Muscle layer of colon (tissue), 2 donors: ENCODE results near the gene IL13RA2.

Source experiments
- H3K27ac ChIP-seq: one replicate; pipeline ENCODE4 v1.7.0; 2013; ENCODE audit warnings: low read depth, mild to moderate bottlenecking, low read length, moderate library complexity
- H3K27me3 ChIP-seq, 2 donors: one replicate each; pipeline ENCODE4 v1.7.0; 2013; ENCODE audit warnings: low read length in 2 of 2, mild to moderate bottlenecking in 2 of 2; ENCODE audit not compliant: insufficient read depth in 2 of 2, control insufficient read depth in 1 of 2
- H3K36me3 ChIP-seq: one replicate; pipeline ENCODE4 v1.7.0; 2013; ENCODE audit warnings: mild to moderate bottlenecking, low read length; ENCODE audit not compliant: insufficient read depth
- H3K4me1 ChIP-seq: one replicate; pipeline ENCODE4 v1.7.0; 2013; ENCODE audit warnings: mild to moderate bottlenecking, low read length; ENCODE audit not compliant: insufficient read depth
- H3K4me3 ChIP-seq, 2 donors: one replicate each; pipeline ENCODE4 v1.7.0; 2013; ENCODE audit warnings: low read length in 2 of 2, low read depth in 1 of 2, mild to moderate bottlenecking in 1 of 2, moderate library complexity in 1 of 2
- H3K9ac ChIP-seq: one replicate; pipeline ENCODE4 v1.7.0; 2013; ENCODE audit warnings: low read length
- H3K9me3 ChIP-seq: one replicate; pipeline ENCODE4 v1.7.0; 2013; ENCODE audit warnings: mild to moderate bottlenecking, low read length
- donor health status: abdominal sarcoma.
- donor health status: Adenocarcinoma of cecum.

Gene IL13RA2

DNA sequence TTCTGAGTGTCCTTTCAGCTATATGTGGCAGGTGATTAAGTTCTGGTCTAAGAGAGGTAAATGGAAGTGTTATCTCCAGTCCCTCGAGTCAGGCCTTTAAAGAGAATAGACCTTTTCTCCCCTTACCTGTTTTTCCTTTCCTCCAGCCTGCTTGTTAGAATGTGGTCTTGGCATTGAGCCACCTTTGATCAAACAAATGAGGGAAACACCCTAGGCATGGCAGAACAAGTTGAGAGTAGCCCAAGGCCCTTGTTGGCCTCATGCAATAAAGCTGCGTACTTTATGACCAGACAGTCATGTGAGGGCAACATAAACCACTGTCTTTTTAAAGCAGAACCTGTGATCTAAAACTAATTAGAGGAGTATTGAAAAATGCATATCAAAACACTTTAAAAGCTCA lies 13.2 kb upstream of the IL13RA2 start:
- no peak overlapping the region for H3K9ac ChIP-seq
- H3K4me1 ChIP-seq: no peaks in the 10 kb centered on the region
- no peaks in the 10 kb centered on the region for H3K36me3 ChIP-seq
- H3K4me3 ChIP-seq: no peak overlapping the region
- no peak overlapping the region for H3K27ac ChIP-seq
- H3K27me3 ChIP-seq: no peaks in the 10 kb centered on the region
- H3K9me3 ChIP-seq: no peaks in the 10 kb centered on the region

GRCh38 chrX:115029869-115030570 lies 12.6 kb upstream of the IL13RA2 start:
- H3K4me3 ChIP-seq: no peak overlapping the region
- H3K9ac ChIP-seq: no peak overlapping the region
- no peak overlapping the region for H3K27ac ChIP-seq
- no peaks in the 10 kb centered on the region for H3K4me1 ChIP-seq
- H3K27me3 ChIP-seq: no peaks in the 10 kb centered on the region
- H3K9me3 ChIP-seq: no peaks in the 10 kb centered on the region
- no peaks in the 10 kb centered on the region for H3K36me3 ChIP-seq

DNA sequence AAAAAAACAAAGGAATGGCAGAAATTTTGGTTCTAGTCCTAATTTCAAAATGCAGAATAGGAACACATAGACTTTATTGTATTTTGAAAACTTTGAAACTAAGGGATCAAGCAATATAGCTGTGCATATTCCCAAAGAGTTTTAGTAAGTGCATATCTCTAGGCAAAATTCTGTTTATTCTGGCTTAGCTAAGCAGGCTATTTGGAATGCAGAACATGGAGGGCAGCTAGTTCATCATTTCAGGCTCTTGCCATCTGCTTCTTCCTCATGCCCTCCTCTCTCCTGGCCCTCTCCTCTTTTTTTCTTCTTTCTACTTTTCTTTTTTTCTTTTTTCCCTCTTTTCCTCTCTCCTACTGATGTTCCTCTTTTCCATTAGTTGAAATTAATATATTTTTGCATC lies 12.0 kb upstream of the IL13RA2 start:
- no peaks in the 10 kb centered on the region for H3K4me1 ChIP-seq
- H3K27me3 ChIP-seq: no peaks in the 10 kb centered on the region
- no peaks in the 10 kb centered on the region for H3K9me3 ChIP-seq
- H3K4me3 ChIP-seq: no peak overlapping the region
- H3K27ac ChIP-seq: no peak overlapping the region
- H3K9ac ChIP-seq: no peak overlapping the region
- H3K36me3 ChIP-seq: no peaks in the 10 kb centered on the region

DNA sequence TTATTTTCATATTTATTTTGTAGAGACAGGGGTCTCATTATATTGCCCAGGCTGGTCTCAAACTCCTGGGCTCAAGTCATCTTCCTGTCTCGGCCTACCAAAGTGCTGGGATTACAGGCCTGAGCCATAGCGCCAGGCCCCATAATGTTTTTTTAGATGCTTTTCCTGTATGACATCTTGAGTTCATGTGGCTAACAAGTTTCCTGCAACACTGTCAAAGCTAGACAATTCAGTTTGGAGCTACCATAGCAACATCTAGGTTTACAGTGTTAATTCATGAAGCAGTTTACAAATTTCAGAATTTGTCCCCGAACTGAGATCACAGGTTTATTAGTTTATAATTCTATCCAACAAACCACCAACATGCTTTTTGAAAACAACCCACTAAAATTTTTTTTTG lies 6.4 kb upstream of the IL13RA2 start:
- Histone ChIP-seq H3K27ac (no peak overlapping the region), H3K9me3 (no peaks in the 10 kb centered on the region), H3K4me1 (no peaks in the 10 kb centered on the region), H3K36me3 (no peaks in the 10 kb centered on the region), H3K27me3 (no peaks in the 10 kb centered on the region), H3K9ac (no peak overlapping the region), H3K4me3 (no peak overlapping the region)

- H3K27me3 ChIP-seq: no peaks in the 10 kb centered on the region
- H3K4me1 ChIP-seq: no peaks in the 10 kb centered on the region
- H3K27ac ChIP-seq: no peak overlapping the region
- no peak overlapping the region for H3K4me3 ChIP-seq
- H3K9ac ChIP-seq: no peak overlapping the region
- no peaks in the 10 kb centered on the region for H3K36me3 ChIP-seq
- H3K9me3 ChIP-seq: no peaks in the 10 kb centered on the region
Observed at GRCh38 chrX:115023139-115023538, 5.7 kb upstream of the IL13RA2 start.

GRCh38 chrX:115021121-115021520 lies 3.7 kb upstream of the IL13RA2 start:
- H3K4me1 ChIP-seq: no peaks in the 10 kb centered on the region
- no peaks in the 10 kb centered on the region for H3K27me3 ChIP-seq
- H3K36me3 ChIP-seq: no peaks in the 10 kb centered on the region
- H3K27ac ChIP-seq: no peak overlapping the region
- no peaks in the 10 kb centered on the region for H3K9me3 ChIP-seq
- no peak overlapping the region for H3K4me3 ChIP-seq
- H3K9ac ChIP-seq: no peak overlapping the region

DNA sequence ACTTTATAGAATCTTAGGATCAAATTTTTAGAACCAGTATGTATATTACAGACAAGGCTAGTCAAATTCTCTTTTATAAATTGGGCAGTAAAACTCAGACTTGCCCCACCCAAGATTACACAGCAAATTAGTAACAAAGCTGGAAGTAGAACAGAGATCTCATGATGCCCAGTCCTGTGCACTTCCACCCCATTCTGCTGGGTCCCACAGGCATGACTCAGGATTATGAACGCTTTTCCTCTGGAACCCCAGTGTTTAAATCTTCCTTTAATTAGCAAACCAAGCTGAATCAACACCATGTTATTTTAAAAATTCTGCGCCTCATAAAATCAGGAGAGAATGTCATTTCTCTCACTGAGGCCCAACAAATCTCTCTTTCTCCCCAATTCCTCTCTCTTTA lies 1.5 kb upstream of the IL13RA2 start:
- no peaks in the 10 kb centered on the region for H3K36me3 ChIP-seq
- no peak overlapping the region for H3K27ac ChIP-seq
- no peak overlapping the region for H3K9ac ChIP-seq
- no peaks in the 10 kb centered on the region for H3K27me3 ChIP-seq
- H3K4me3 ChIP-seq: no peak overlapping the region
- no peaks in the 10 kb centered on the region for H3K4me1 ChIP-seq
- H3K9me3 ChIP-seq: no peaks in the 10 kb centered on the region

- Histone ChIP-seq H3K27me3 (no peaks in the 10 kb centered on the region), H3K4me3 (no peak overlapping the region), H3K4me1 (no peaks in the 10 kb centered on the region), H3K9me3 (no peaks in the 10 kb centered on the region), H3K36me3 (no peaks in the 10 kb centered on the region), H3K9ac (no peak overlapping the region), H3K27ac (no peak overlapping the region)
Observed at GRCh38 chrX:115018040-115018647, 728 bp upstream of the IL13RA2 start.

DNA sequence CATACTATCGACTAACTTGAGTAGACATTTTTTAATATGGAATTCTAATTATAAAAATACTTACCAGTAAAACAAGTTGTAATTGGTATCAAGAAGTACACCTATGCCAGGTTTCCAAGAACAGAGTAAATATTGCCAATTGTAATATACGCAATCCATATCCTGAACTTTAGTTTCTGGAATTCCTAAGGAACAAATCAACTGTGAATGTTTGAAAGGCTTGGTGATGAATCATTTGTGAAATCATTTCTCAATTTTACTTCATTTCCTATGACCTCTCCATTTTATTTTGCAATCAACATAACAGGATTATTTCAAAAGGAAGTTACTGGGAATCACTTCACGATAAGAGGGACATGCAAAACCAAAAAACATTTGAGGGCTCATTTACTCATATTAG lies 3.7 kb downstream of the IL13RA2 start:
- no peaks in the 10 kb centered on the region for H3K4me1 ChIP-seq
- H3K4me3 ChIP-seq: no peak overlapping the region
- no peaks in the 10 kb centered on the region for H3K9me3 ChIP-seq
- H3K27me3 ChIP-seq: no peaks in the 10 kb centered on the region
- no peak overlapping the region for H3K9ac ChIP-seq
- H3K36me3 ChIP-seq: no peaks in the 10 kb centered on the region
- H3K27ac ChIP-seq: no peak overlapping the region

DNA sequence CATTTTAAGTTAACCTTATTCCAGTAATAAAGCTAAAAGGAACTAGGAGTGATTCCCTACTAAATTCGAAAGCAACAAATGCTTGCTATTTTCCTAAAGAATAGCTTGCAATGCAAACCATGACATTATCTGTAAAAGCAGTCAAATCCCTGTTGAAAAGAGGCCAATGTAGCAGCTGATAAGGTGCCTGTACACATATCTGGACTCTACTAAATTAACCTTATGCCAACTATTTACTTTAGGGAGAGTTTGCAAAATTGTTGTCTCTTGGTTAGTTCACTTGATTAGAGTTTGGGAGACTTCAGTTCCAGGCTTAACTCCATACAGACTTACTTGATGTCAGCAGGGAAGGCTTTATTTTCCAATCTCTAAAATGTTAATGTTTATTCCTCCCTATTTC lies 6.0 kb downstream of the IL13RA2 start:
- no peak overlapping the region for H3K4me3 ChIP-seq
- no peaks in the 10 kb centered on the region for H3K9me3 ChIP-seq
- H3K9ac ChIP-seq: no peak overlapping the region
- no peaks in the 10 kb centered on the region for H3K27me3 ChIP-seq
- H3K36me3 ChIP-seq: no peaks in the 10 kb centered on the region
- no peaks in the 10 kb centered on the region for H3K4me1 ChIP-seq
- H3K27ac ChIP-seq: no peak overlapping the region

DNA sequence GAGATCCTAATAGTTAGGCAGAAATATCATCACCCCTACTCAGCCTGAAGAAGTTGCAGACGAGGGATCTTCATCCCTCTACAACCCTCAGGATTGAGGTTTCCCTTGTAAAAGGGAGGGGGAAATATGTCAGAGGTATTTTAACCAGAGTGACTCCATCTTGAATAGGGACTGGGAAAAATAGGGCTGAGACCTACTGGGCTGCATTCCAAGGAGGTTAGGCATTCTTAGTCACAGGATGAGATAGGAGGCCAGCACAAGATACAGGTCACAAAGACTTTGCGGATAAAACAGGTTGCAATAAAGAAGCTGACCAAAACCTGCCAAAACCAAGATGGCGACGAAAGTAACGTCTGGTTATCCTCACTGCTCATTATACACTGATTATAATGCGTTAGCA lies 17.5 kb downstream of the IL13RA2 start:
- H3K9me3 ChIP-seq: no peaks in the 10 kb centered on the region
- no peaks in the 10 kb centered on the region for H3K36me3 ChIP-seq
- H3K4me1 ChIP-seq: no peaks in the 10 kb centered on the region
- no peak overlapping the region for H3K4me3 ChIP-seq
- H3K9ac ChIP-seq: no peak overlapping the region
- H3K27me3 ChIP-seq: no peaks in the 10 kb centered on the region
- H3K27ac ChIP-seq: no peak overlapping the region

DNA sequence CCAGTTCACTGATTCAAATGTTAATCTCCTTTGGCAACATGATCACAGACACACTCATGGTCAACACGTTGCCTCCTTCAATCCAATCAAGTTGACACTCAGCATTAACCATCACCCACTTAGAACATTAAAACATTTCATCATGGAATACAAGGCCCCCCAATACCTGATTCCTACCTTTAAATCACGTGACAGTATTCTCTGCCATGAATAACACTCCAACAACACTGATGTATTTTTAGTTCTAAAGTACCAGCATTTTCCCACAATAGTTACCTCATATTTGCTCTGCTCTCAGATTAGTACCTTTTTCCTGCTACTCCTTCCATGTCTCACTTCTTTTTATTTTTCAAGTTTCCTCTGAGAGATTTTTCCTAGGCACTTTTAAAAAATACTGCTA lies 19.6 kb downstream of the IL13RA2 start:
- Histone ChIP-seq H3K27ac (no peak overlapping the region), H3K4me1 (no peaks in the 10 kb centered on the region), H3K4me3 (no peak overlapping the region), H3K9ac (no peak overlapping the region), H3K27me3 (no peaks in the 10 kb centered on the region), H3K36me3 (no peaks in the 10 kb centered on the region), H3K9me3 (no peaks in the 10 kb centered on the region)
